HG02763 (cell line): Measurements from ENCODE around the gene RESP18.
"Not testable (repeated sequence)": the region's sequence is repeated elsewhere in the genome, so short reads cannot be mapped to it uniquely, and the experiment has no call there.

Source experiments
- ATAC-seq: cut with Tn5 transposase; IDR thresholded peaks from one replicate; pipeline ENCODE4 v1.9.1; 2021; ENCODE audit warnings: mild to moderate bottlenecking, moderate library complexity; ENCODE audit not compliant: unreplicated experiment

The RESP18 gene

GRCh38 chr2:219325657-219326315, 6.8 kb downstream of the RESP18 start:
- ATAC-seq = no peak

- no peak for ATAC-seq
Measured at GRCh38 chr2:219325136-219325535, 7.4 kb downstream of the RESP18 start.

GRCh38 chr2:219323434-219323833, 9.1 kb downstream of the RESP18 start:
- ATAC-seq = no peak

- no peak for ATAC-seq
Measured at GRCh38 chr2:219314804-219315468, 17.6 kb downstream of the RESP18 start.

GRCh38 chr2:219312683-219313263, 19.8 kb downstream of the RESP18 start:
- not testable (repeated sequence) for ATAC-seq

GRCh38 chr2:219309278-219309677, 23.3 kb downstream of the RESP18 start, which contains the start of gene PTPRN:
Gene PTPRN, minus strand, starts transcription at chr2:219309401. Its CDS starts 69 bp downstream, at chr2:219309332.
- no peak for ATAC-seq

GRCh38 chr2:219308142-219309101, 24.1 kb downstream of the RESP18 start:
- no peak for ATAC-seq

- ATAC-seq = no peak
Measured at GRCh38 chr2:219306047-219306446, 26.5 kb downstream of the RESP18 start.

GRCh38 chr2:219304223-219304622, 28.3 kb downstream of the RESP18 start:
- no peak for ATAC-seq

GRCh38 chr2:219302412-219302968, 30.1 kb downstream of the RESP18 start:
- no peak for ATAC-seq

GRCh38 chr2:219300022-219300421, 32.5 kb downstream of the RESP18 start:
- no peak for ATAC-seq

GRCh38 chr2:219299372-219299760, 33.2 kb downstream of the RESP18 start:
- no peak for ATAC-seq

- no peak for ATAC-seq
Measured at GRCh38 chr2:219298759-219299371, 33.7 kb downstream of the RESP18 start.

GRCh38 chr2:219297766-219298456, 34.6 kb downstream of the RESP18 start:
- no peak for ATAC-seq

GRCh38 chr2:219296631-219297391, 35.7 kb downstream of the RESP18 start:
- no peak for ATAC-seq

GRCh38 chr2:219296142-219296541, 36.4 kb downstream of the RESP18 start:
- ATAC-seq = no peak

- ATAC-seq = peak; percentile 84
Measured at GRCh38 chr2:219294356-219295351, 37.9 kb downstream of the RESP18 start.

- no peak for ATAC-seq
Measured at GRCh38 chr2:219293736-219294231, 38.8 kb downstream of the RESP18 start.
